HG03571 (cell line): ENCODE results near the gene MYO7B.
"Not testable (repeated sequence)": the region's sequence is repeated elsewhere in the genome, so short reads cannot be mapped to it uniquely, and the experiment has no call there.

Experiments used
- ATAC-seq: cut with Tn5 transposase; IDR thresholded peaks from one replicate; pipeline ENCODE4 v1.9.1; 2021; ENCODE audit not compliant: unreplicated experiment

Gene MYO7B

DNA sequence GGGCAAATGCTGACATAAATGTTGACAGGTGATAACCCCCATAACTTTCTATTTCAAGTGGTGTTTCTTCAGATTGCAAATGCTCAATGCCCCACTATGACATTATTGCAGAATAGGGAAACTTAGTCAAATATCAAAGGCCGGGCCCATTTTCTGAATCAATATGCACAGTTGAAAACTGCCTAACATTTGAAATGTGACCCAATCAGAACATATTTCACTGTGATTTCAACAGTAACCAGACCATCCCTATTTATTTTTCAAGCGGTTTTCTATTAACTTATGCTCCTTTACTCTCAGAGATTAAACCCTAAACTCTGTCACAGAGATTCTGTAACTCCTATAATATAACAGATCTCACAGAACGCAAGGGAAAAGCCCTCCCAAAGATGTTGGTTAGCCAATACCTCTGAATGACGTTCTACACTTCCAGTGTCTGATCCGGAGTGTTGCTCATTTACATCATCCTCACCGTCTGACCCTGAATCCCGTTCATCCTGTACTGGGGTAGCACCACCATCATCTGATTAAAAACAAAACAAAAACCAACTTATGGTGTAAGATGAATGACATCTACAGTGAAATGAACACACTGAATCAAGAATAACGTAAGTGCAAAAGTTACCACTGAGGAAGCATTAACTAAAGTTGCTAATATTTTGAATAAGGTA, 12.1 kb upstream of the MYO7B start:
- no peak for ATAC-seq

- ATAC-seq, result not testable (repeated sequence)
Observed at GRCh38 chr2:127524198-127524834, 11.2 kb upstream of the MYO7B start.

- no peak for ATAC-seq
Observed at GRCh38 chr2:127525691-127526131, 9.8 kb upstream of the MYO7B start.

DNA sequence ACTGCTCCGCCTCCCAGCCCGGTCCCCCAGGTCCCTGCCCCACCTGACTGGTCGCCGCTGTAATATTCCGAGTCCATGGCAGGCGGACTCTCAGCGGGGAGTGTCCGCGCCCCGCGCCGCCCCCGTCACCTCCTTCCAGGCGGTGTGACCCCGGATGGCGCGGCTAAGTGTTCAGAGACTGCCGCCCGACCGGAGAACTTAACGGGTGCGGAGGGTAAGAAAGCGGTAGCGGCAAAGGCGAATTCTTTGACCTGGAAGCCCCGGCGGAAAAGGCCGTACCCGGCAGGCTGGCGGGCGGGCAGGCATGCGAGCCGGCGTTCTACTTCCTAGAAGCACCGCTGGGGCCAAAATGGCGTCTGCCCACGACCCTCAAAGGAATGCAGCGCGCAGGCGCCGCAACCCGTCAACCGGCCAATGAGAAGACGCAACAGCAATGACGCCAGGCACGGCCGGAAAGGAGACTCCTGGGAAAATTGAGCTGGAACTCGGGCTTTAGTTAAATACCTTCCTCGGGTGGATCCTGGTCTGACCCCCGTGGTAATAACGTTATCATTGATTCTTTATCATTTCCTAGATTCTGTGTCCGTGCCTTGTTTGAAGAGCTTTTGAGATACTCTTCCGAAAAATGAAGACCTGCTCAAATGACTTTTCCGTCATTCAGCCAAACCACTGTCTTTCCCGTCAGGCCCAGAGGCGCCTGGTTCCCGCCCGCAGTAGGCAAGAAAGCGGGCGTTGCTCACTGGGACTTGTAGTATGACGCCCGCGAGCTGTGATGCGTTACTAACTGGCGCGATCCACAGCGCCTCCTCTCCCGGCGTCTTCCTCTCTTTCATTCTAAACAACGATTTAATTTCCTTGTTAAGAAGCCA, 9.1 kb upstream of the MYO7B start, which contains the start of gene IWS1:
TSS of gene IWS1 (minus strand) at position 358 of the 869 bp plus-strand sequence. CDS start at position 77, 281 bp downstream.
- peak; percentile 90 for ATAC-seq

DNA sequence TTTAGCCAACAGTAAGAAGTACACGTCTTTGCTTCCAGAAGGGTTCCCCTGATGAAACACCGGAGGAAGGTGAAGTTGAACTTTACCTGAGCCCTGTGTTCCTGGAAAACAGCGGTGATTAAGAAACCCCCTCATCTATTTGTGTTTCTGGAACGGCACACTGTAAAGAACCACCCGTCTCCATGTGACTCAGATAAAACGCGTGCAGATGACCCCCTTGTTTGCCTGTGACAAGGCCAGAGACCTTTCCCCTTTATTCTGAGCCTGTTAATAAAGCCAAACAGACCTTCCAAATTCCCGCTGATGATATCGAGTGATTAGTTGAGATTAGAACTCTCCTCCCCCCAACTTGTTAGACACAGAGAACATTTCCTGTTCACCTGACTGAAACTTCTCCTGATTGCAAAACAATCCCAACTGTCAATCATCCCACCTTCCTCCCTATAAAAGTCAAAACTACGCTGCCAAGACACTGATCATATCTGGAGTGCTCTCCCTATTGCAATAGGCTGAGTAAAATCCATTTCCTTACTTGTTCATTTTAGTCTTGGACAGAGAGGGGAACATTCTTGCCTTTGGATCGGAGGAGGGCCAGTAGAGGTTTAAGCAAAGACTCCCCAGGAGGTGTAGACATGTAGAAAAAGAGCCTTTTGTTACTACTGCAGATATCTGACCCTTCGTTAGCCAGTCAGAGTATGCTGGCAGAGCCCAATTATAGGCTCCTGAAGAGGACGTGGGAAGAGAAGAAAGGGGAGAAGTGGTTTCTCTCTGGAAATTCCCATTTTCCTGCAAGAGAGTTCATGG, 8.3 kb upstream of the MYO7B start:
- ATAC-seq, result no peak

- no peak for ATAC-seq
Observed at GRCh38 chr2:127528487-127528886, 7.0 kb upstream of the MYO7B start.

- not testable (repeated sequence) for ATAC-seq
Observed at GRCh38 chr2:127529416-127529815, 6.1 kb upstream of the MYO7B start.

- ATAC-seq, result no peak
Observed at GRCh38 chr2:127530245-127531140, 5.0 kb upstream of the MYO7B start.

GRCh38 chr2:127531221-127531648, 4.2 kb upstream of the MYO7B start:
- no peak for ATAC-seq

- no peak for ATAC-seq
Observed at GRCh38 chr2:127532296-127532695, 3.2 kb upstream of the MYO7B start.

DNA sequence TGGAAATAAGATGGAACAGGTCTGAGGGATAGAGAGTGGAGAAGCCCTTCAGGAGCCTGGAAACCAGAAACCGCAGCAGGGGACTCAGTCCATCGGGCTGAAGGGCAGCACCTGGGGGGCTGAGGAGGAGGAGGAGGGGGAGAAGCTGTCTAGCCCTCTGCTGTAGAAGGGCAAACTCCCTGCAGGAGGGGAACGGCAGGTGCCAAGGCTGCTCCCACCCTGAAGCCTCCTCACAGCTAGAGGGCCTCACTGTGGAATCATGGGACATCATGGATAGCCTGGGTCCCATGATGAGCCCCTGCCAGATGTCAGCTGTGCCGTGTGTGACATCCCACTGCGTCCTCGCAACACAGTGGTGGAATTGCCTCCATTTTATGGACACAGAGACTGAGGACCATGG, 435 bp downstream of the MYO7B start:
- no peak for ATAC-seq

- ATAC-seq, result no peak
Observed at GRCh38 chr2:127536707-127537541, 1.4 kb downstream of the MYO7B start.

DNA sequence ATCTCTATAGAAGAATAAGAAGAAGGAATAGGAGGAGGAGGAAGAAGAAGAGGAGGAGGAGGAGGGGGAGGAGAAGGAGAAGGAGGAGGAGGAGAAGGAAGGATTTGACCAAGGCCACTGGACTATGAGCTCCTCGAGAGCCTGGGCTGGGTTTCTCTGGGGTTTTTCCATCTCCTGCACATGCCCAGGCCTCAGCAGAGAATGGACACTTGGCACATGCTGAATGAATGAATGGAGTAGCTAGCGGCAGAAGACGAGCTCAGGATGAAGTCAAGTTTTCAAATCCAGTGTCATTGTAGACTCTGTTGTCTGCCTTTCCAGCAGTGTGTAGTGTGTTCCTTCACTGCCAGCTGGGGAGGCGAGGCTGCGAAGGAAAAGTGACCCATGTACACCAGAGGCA, 2.2 kb downstream of the MYO7B start:
- ATAC-seq, result no peak

DNA sequence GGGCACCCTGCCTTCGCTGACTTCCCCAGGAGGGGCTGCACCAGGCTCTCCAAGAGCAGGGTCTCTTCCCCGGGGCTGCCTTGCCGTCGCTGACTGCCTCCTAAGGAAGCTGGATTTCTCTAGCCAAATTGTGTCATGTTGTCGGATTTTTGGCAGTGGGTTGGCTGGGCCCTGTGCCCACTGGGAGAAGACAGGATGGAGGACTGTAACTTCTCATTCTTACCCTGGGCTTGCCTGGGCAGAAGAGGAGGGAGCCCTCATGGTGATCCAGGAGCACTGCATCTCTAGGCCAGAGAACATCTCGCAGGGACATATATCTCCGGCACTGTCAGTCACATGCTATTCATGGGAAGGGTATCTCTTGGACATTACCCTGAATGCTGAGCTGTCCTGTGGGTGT, 6.3 kb downstream of the MYO7B start:
- no peak for ATAC-seq

DNA sequence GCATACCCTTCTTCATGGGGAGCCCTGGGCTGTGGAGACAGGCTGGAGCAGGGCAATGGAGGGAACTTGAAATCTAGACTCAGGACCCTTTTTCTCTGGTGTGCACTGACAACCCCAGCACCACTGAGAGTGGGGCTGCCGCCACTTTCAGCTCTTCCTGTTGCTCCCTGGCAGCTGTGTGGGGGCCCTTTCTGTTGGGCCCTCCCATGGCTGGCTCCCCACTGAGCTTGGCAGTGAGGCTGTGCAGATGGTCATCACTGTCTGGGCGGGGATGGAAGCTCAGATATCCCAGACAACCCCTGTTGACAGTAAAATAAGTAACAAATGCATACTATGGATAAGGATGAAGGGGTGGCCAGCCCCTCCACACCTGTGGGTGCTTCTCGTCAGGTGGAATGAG, 6.7 kb downstream of the MYO7B start:
- ATAC-seq, result no peak

DNA sequence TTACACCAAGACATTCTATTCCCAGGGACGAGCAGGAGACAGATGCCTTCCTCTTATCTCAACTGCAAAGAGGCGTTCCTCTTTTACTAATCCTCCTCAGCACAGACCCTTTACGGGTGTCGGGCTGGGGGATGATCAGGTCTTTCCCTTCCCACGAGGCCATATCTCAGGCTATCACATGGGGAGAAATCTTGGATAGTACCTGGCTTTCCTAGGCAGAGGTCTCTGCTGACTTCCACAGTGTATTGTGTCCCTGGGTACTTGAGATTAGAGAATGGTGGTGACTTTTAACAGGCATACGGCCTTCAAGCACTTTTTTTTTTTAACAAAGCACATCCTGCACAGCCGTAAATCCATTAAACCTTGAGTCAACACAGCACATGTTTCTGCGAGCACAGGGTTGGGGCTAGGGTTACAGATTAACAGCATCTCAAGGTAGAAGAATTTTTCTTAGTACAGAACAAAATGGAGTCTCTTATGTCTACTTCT, 7.6 kb downstream of the MYO7B start:
- not testable (repeated sequence) for ATAC-seq

- no peak for ATAC-seq
Observed at GRCh38 chr2:127545189-127545588, 9.7 kb downstream of the MYO7B start.

DNA sequence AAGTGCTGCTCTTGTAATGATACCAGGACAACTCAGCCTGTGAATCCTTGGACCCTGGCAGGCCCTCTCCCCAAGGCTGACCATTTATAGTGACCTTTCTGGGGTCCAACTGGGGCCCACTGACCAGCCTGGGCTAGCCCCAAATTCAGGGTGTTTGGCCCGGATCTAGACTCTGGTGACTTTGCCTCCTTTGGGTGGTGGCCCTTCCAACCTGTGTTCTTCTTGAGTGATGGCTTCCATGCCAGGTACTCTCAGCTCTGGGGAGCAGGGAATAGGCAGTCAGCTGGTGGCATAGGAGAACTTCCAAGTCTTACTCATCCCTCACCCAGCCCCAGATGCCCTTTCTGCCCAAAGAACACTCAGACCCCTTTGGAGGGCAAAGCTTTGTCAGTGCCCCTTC, 10.3 kb downstream of the MYO7B start:
- no peak for ATAC-seq

DNA sequence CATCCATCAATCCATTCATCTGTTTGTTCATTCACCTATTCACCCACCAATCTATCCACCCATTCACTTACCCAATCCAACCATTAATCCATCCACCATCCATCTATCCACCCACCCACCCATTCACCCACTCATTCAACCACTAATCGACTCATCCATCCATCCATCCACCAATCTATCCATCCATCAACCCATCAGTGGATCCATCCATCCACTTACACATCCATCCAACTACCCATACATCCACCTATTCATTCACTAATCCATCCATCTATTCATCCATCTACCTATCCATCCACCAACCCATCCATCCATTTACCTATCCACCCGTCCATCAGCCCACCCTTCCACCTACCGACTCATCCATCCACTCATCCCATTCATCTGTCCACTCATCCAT, 11.3 kb downstream of the MYO7B start:
- ATAC-seq, result no peak
